ENCODE data around the gene TSPAN4. TPM values are rescaled to one million over a fixed set of nuclear protein-coding genes. Genes with fewer than 3 reads are reported as not detected.
A peak's percentile ranks its signal among the peaks of the same experiment; 100 is the strongest.

Gene TSPAN4
- total RNA-seq, 1 donor from 2014 or later = 69.2 TPM

GRCh38 chr11:833114-833791 is 9.4 kb upstream of the TSPAN4 start:
- DNase-seq (ENCODE audit: low spot score) = no peak
- Mint-ChIP-seq H3K9me3 (ENCODE audit: low read depth) (no peaks in the 10 kb centered on the region), H3K4me3 (ENCODE audit: unreplicated experiment) (peak overlapping the region; percentile 85), H3K27ac (ENCODE audit: unreplicated experiment) (peak overlapping the region; percentile 96), H3K36me3 (ENCODE audit: low read depth) (peaks cover 2% of the 10 kb centered on the region), H3K27me3 (ENCODE audit: low read depth) (no peaks in the 10 kb centered on the region), H3K4me1 (ENCODE audit: low read depth) (peaks cover 50% of the 10 kb centered on the region)
- TF ChIP-seq CTCF (IDR thresholded peaks at IDR 0.05) = no peak

GRCh38 chr11:833849-834311 is 8.8 kb upstream of the TSPAN4 start:
- no peak for DNase-seq (ENCODE audit: low spot score)
- peaks cover 2% of the 10 kb centered on the region for H3K36me3 Mint-ChIP-seq (ENCODE audit: low read depth)
- H3K4me3 Mint-ChIP-seq (ENCODE audit: unreplicated experiment) = peak overlapping the region; percentile 85
- no peak for TF ChIP-seq CTCF (IDR thresholded peaks at IDR 0.05)
- peaks cover 50% of the 10 kb centered on the region for H3K4me1 Mint-ChIP-seq (ENCODE audit: low read depth)
- H3K27me3 Mint-ChIP-seq (ENCODE audit: low read depth) = no peaks in the 10 kb centered on the region
- H3K9me3 Mint-ChIP-seq (ENCODE audit: low read depth) = no peaks in the 10 kb centered on the region
- H3K27ac Mint-ChIP-seq (ENCODE audit: unreplicated experiment) = peak overlapping the region; percentile 96

GRCh38 chr11:834371-835316 is 8.0 kb upstream of the TSPAN4 start:
- TF ChIP-seq CTCF (IDR thresholded peaks at IDR 0.05) = peak; percentile 7
- no peak for DNase-seq (ENCODE audit: low spot score)
- H3K4me3 Mint-ChIP-seq (ENCODE audit: unreplicated experiment) = peak overlapping the region; percentile 85
- no peaks in the 10 kb centered on the region for H3K27me3 Mint-ChIP-seq (ENCODE audit: low read depth)
- peak overlapping the region; percentile 96 for H3K27ac Mint-ChIP-seq (ENCODE audit: unreplicated experiment)
- H3K9me3 Mint-ChIP-seq (ENCODE audit: low read depth) = no peaks in the 10 kb centered on the region
- H3K4me1 Mint-ChIP-seq (ENCODE audit: low read depth) = peaks cover 46% of the 10 kb centered on the region
- H3K36me3 Mint-ChIP-seq (ENCODE audit: low read depth) = peaks cover 4% of the 10 kb centered on the region

GRCh38 chr11:836274-836673 is 6.4 kb upstream of the TSPAN4 start:
- Mint-ChIP-seq H3K36me3 (ENCODE audit: low read depth) (peaks cover 6% of the 10 kb centered on the region), H3K27ac (ENCODE audit: unreplicated experiment) (no peak overlapping the region), H3K9me3 (ENCODE audit: low read depth) (no peaks in the 10 kb centered on the region), H3K27me3 (ENCODE audit: low read depth) (no peaks in the 10 kb centered on the region), H3K4me3 (ENCODE audit: unreplicated experiment) (no peak overlapping the region), H3K4me1 (ENCODE audit: low read depth) (peaks cover 48% of the 10 kb centered on the region)
- DNase-seq (ENCODE audit: low spot score) = no peak
- no peak for TF ChIP-seq CTCF (IDR thresholded peaks at IDR 0.05)

- Mint-ChIP-seq H3K9me3 (ENCODE audit: low read depth) (no peaks in the 10 kb centered on the region), H3K27me3 (ENCODE audit: low read depth) (no peaks in the 10 kb centered on the region), H3K4me3 (ENCODE audit: unreplicated experiment) (no peak overlapping the region), H3K4me1 (ENCODE audit: low read depth) (peaks cover 46% of the 10 kb centered on the region), H3K27ac (ENCODE audit: unreplicated experiment) (no peak overlapping the region), H3K36me3 (ENCODE audit: low read depth) (peaks cover 6% of the 10 kb centered on the region)
- no peak for DNase-seq (ENCODE audit: low spot score)
- no peak for TF ChIP-seq CTCF (IDR thresholded peaks at IDR 0.05)
Measured at GRCh38 chr11:836700-837099, 6.0 kb upstream of the TSPAN4 start.
